K562 (cell line): Measurements from ENCODE around the gene CLEC18A. TPM values are rescaled to one million over a fixed set of nuclear protein-coding genes. Genes with fewer than 3 reads are reported as not detected.

ENCODE experiments used
- ATAC-seq: fragments of 200-7000 bp; cut with Tn5 transposase; 3 replicates; pipeline ENCODE4 v1.9.1; 2020; ENCODE audit warnings: moderate library complexity
- BruUV-seq: library from RNA; stranded (reverse); fragments of 400-500 nt; replicated peaks from 2 replicates; lab custom pipeline; 2021; lab: Mats Ljungman, UMichigan
- CTCF ChIA-PET: fragments of 300-600 bp; formaldehyde crosslinking; extraction: SDS; loops from one replicate; lab custom pipeline; 2021; ENCODE audit warnings: low intra/inter-chr PET ratio; lab: Yijun Ruan, JAX
- POLR2A ChIA-PET: fragments of 300-600, 350-650 bp; sonication (Branson Sonifier 250); formaldehyde crosslinking; extraction: SDS; loops from one replicate; lab custom pipeline; 2021; ENCODE audit warnings: antibody characterized with exemption, inconsistent platforms; lab: Yijun Ruan, JAX
- DNase-seq, 4 experiments: peaks; one replicate each; pipeline versions ENCODE4 v3.0.0 to v3.0.0-alpha.2; 2011 to 2018; ENCODE audit warnings: low spot score in 3 of 4, mixed read lengths in 3 of 4; ENCODE audit errors: extremely low read depth in 1 of 4
- FAIRE-seq: peaks from 2 replicates; lab custom pipeline; 2011; peaks lifted over from hg19 to GRCh38; lab: Jason Lieb, UNC
- H2AFZ ChIP-seq: 2 replicates; pipeline ENCODE4 v1.6.0; 2011; ENCODE audit warnings: low read depth, low read length, control low read depth, inconsistent platforms
- H3K27ac ChIP-seq: fragments of 200-600 bp; 3 replicates; pipeline ENCODE4 v1.8.0; 2011; ENCODE audit warnings: low read depth, mild to moderate bottlenecking, control low read depth, inconsistent platforms, low read length, moderate library complexity, mixed read lengths; ENCODE audit errors: extremely low read depth
- H3K27me3 ChIP-seq, 2 experiments: fragments of 300-600 bp in 1 of 2; 2 replicates in 1 of 2; 3 replicates in 1 of 2; pipeline versions ENCODE4 v1.6.0 to v1.8.0; 2011; ENCODE audit warnings: inconsistent platforms in 2 of 2, low read length in 2 of 2, mild to moderate bottlenecking in 1 of 2, mixed read lengths in 1 of 2, moderate library complexity in 1 of 2; ENCODE audit not compliant: control insufficient read depth in 2 of 2, insufficient read depth in 2 of 2
- H3K36me3 ChIP-seq: fragments of 300-600 bp; 3 replicates; pipeline ENCODE4 v1.8.0; 2011; ENCODE audit warnings: mild to moderate bottlenecking, low read length, inconsistent platforms; ENCODE audit not compliant: control insufficient read depth, insufficient read depth
- H3K4me1 ChIP-seq, 2 experiments: fragments of 200-600 bp in 1 of 2; replicated peaks in 1 of 2; 2 replicates in 1 of 2; 3 replicates in 1 of 2; pipeline versions ENCODE4 v1.5.1 to v1.8.0; 2011; ENCODE audit warnings: inconsistent platforms in 2 of 2, low read length in 2 of 2, mild to moderate bottlenecking in 1 of 2, mixed read lengths in 1 of 2, moderate library complexity in 1 of 2; ENCODE audit not compliant: control insufficient read depth in 2 of 2, insufficient read depth in 2 of 2
- H3K4me2 ChIP-seq: 2 replicates; pipeline ENCODE4 v1.6.1; 2011; ENCODE audit warnings: low read length, control low read depth, inconsistent platforms, mixed read lengths; ENCODE audit not compliant: insufficient read depth
- H3K4me3 ChIP-seq: fragments of 200-600 bp; sonication (generic), shearing (Covaris generic); 2 replicates; pipeline ENCODE4 v1.5.1; 2016; ENCODE audit warnings: control low read depth, inconsistent platforms
- H3K79me2 ChIP-seq: fragments of 200-600 bp; 3 replicates; pipeline ENCODE4 v1.8.0; 2011; ENCODE audit warnings: low read length, inconsistent platforms; ENCODE audit not compliant: control insufficient read depth, insufficient read depth
- H3K9ac ChIP-seq, 2 experiments: 2 replicates each; pipeline versions ENCODE4 v1.6.0 to v1.6.1; 2011; ENCODE audit warnings: low read depth in 2 of 2, low read length in 2 of 2, control low read depth in 1 of 2, inconsistent platforms in 1 of 2, mild to moderate bottlenecking in 1 of 2, mixed read lengths in 1 of 2; ENCODE audit not compliant: insufficient read depth in 1 of 2
- H3K9me1 ChIP-seq: one replicate; pipeline ENCODE4 v1.6.0; 2011; ENCODE audit warnings: inconsistent platforms, mild to moderate bottlenecking, low read length, moderate library complexity; ENCODE audit not compliant: control insufficient read depth, insufficient read depth
- H3K9me3 ChIP-seq: replicated peaks from 2 replicates; pipeline ENCODE4 v1.5.1; 2011; ENCODE audit warnings: low read depth, low read length, inconsistent platforms; ENCODE audit not compliant: control insufficient read depth, insufficient read depth
- H4K20me1 ChIP-seq: replicated peaks from 2 replicates; pipeline ENCODE4 v1.6.1; 2011; ENCODE audit warnings: low read length, inconsistent platforms, mixed read lengths; ENCODE audit not compliant: control insufficient read depth, insufficient read depth
- FOXK1 ChIP-seq: sonication (generic); formaldehyde crosslinking; IDR thresholded peaks from 2 replicates; pipeline ENCODE4 v1.8.0; 2022; ENCODE audit warnings: missing genetic modification reagents, mild to moderate bottlenecking, borderline replicate concordance
- MTF1 ChIP-seq: fragments of 250-450 bp; sonication (Bioruptor Pico); IDR thresholded peaks from 2 replicates; pipeline ENCODE4 v1.9.0; 2021; ENCODE audit warnings: moderate library complexity, mild to moderate bottlenecking, inconsistent platforms, borderline replicate concordance
- NFIX ChIP-seq: fragments of 250-450 bp; sonication (Bioruptor Pico); IDR thresholded peaks from 2 replicates; pipeline ENCODE4 v1.4.0; 2020; ENCODE audit warnings: low read depth, mild to moderate bottlenecking, moderate library complexity
- POLR2A ChIP-seq: fragments of 450-650 bp; conservative IDR thresholded peaks from 2 replicates; pipeline ENCODE4 v1.6.1; 2016
- PTRF ChIP-seq: fragments of 450-650 bp; IDR thresholded peaks from 2 replicates; pipeline ENCODE4 v1.6.1; 2016; ENCODE audit warnings: mild to moderate bottlenecking, missing genetic modification characterization, missing compliant biosample characterization
- RBM34 ChIP-seq: fragments of 200-400 bp; formaldehyde crosslinking; IDR thresholded peaks from 2 replicates; pipeline ENCODE4 v1.6.1; 2018; ENCODE audit warnings: low read length, borderline replicate concordance; ENCODE audit not compliant: insufficient read depth
- TARDBP ChIP-seq: fragments of 450-650 bp; IDR thresholded peaks from 2 replicates; pipeline ENCODE4 v1.6.1; 2016
- TFE3 ChIP-seq: fragments of 450-650 bp; formaldehyde crosslinking; IDR thresholded peaks from 2 replicates; pipeline ENCODE4 v1.4.0; 2020; ENCODE audit warnings: mild to moderate bottlenecking, mixed read lengths
- ZNF224 ChIP-seq: sonication (generic); formaldehyde crosslinking; IDR thresholded peaks from 2 replicates; pipeline ENCODE4 v1.8.0; 2022; ENCODE audit warnings: mild to moderate bottlenecking, missing genetic modification reagents
- WGBS: fragments of 100-300 bp; shearing (Covaris generic); methylation state at CpG from one replicate; pipeline ENCODE4 v1.1.6; 2016; ENCODE audit warnings: low coverage, mixed read lengths; ENCODE audit not compliant: insufficient coverage; ENCODE audit errors: missing lambda C conversion rate; 5-methylcytosine and 5-hydroxymethylcytosine counted together
- in situ Hi-C: fragments of 300-500 bp; cut with MboI; formaldehyde crosslinking; loops from 4 replicates; pipeline ENCODE4 v1.15.0; 2018; ENCODE audit warnings: inconsistent platforms, mixed read lengths
- intact Hi-C: fragments of 100-400 bp; cut with micrococcal nuclease; formaldehyde crosslinking; loops from 2 replicates; pipeline ENCODE4 v1.14.2; 2022
- polyA plus RNA-seq, 8 experiments: library from polyadenylated mRNA; depleted of rRNA in 4 of 8; stranded (reverse) in 5 of 8; unstranded in 3 of 8; fragments of >200 nt; fragmentation: Nextera tagmentation in 2 of 8; fragmentation: Illumina TruSeq in 1 of 8; extraction: Ambion mirVana in 2 of 8; extraction: Trizol in 1 of 8; gene quantifications; 2 replicates each; pipeline versions ENCODE4 v1.2.1 to v1.2.3, GENCODE V29; 2011 to 2014; ENCODE audit warnings: inconsistent platforms in 1 of 8, missing spikeins in 1 of 8
- total RNA-seq, 7 experiments: library from RNA; depleted of rRNA in 6 of 7; stranded (reverse); fragments of >200 nt in 6 of 7; fragmentation: Illumina TruSeq in 2 of 7; extraction: Trizol in 2 of 7; gene quantifications; 2 replicates each; pipeline versions ENCODE4 v1.2.1 to v1.2.3, GENCODE V29; 2011 to 2021; ENCODE audit warnings: low replicate concordance in 1 of 7
- TF ChIP-seq, protein P1 (sequence below): sonication (generic); formaldehyde crosslinking; IDR thresholded peaks from 2 replicates; pipeline ENCODE4 v1.8.1; 2023; ENCODE audit warnings: mild to moderate bottlenecking, missing genetic modification reagents

Gene CLEC18A
- total and polyA plus RNA-seq, 9 of the 15 experiments (the other 6 are each of a cell fraction or from before 2014, with no cell fraction given): 0.08 to 0.33 (median 0.23) TPM; not detected in 2

DNA sequence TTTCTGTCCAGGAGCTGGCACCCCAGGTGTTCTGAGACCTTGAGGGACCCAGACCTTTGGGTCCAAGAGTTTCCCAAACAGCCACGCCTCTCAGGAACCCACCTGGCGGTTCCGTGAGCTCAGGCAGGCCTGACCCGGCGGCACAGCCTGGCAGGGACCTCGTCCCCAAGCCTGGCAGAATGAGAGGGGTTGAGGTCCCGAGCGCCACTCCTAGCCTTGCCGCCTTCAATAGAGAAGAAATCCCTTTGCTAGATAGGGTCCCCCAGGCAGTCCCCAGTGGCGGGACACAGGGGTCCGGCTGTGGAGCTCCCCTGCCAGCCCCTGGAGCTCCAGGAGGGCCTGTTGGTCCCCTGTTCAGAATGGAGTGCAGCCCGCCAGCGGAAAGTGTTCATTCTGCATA, 10.5 kb upstream of the CLEC18A start:
- Histone ChIP-seq H4K20me1 (no peaks in the 10 kb centered on the region), H3K4me2 (no peak overlapping the region), H3K79me2 (no peaks in the 10 kb centered on the region), H3K4me3 (no peak overlapping the region), H3K27me3 (no peaks in the 10 kb centered on the region), H3K9ac (no peak overlapping the region), H3K4me1 (no peaks in the 10 kb centered on the region), H3K9me3 (no peaks in the 10 kb centered on the region), H3K36me3 (peaks cover 27% of the 10 kb centered on the region; the same call in 1 of the 3 replicates), H2AFZ (no peak overlapping the region), H3K9me1 (no peaks in the 10 kb centered on the region), H3K27ac (no peak overlapping the region)
- intact Hi-C loops (no loop called here), in situ Hi-C loops (loop anchor here (10.0 kb wide), 1 partner anchor 224 kb away; no protein-coding TSS in a partner anchor)
- 86% methylated on average over 11 of the region's 13 CpGs for whole genome bisulfite sequencing
- CTCF ChIA-PET: no interaction called here
- no peak for TF ChIP-seq PTRF
- no peak for TF ChIP-seq ZNF224 (CRISPR knock-in tag)
- no peak for TF ChIP-seq RBM34
- no peak for TF ChIP-seq TFE3 (CRISPR knock-in tag)
- no peak for TF ChIP-seq TARDBP
- no peak for TF ChIP-seq POLR2A
- TF ChIP-seq NFIX (CRISPR knock-in tag): no peak
- TF ChIP-seq, protein P1, sequence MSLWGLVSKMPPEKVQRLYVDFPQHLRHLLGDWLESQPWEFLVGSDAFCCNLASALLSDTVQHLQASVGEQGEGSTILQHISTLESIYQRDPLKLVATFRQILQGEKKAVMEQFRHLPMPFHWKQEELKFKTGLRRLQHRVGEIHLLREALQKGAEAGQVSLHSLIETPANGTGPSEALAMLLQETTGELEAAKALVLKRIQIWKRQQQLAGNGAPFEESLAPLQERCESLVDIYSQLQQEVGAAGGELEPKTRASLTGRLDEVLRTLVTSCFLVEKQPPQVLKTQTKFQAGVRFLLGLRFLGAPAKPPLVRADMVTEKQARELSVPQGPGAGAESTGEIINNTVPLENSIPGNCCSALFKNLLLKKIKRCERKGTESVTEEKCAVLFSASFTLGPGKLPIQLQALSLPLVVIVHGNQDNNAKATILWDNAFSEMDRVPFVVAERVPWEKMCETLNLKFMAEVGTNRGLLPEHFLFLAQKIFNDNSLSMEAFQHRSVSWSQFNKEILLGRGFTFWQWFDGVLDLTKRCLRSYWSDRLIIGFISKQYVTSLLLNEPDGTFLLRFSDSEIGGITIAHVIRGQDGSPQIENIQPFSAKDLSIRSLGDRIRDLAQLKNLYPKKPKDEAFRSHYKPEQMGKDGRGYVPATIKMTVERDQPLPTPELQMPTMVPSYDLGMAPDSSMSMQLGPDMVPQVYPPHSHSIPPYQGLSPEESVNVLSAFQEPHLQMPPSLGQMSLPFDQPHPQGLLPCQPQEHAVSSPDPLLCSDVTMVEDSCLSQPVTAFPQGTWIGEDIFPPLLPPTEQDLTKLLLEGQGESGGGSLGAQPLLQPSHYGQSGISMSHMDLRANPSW (CRISPR knock-in tag): no peak
- no peak for TF ChIP-seq FOXK1
- TF ChIP-seq MTF1: no peak
- FAIRE-seq (no peak), ATAC-seq (no peak), DNase-seq (no peak)
- POLR2A ChIA-PET: interaction anchor here (0.7 kb wide), 1 partner anchor 10 kb away, joined by 3 read pairs; no protein-coding TSS in a partner anchor
- BruUV-seq: no TSS peak
